ENCODE data around the gene KIF6.

The KIF6 gene

DNA sequence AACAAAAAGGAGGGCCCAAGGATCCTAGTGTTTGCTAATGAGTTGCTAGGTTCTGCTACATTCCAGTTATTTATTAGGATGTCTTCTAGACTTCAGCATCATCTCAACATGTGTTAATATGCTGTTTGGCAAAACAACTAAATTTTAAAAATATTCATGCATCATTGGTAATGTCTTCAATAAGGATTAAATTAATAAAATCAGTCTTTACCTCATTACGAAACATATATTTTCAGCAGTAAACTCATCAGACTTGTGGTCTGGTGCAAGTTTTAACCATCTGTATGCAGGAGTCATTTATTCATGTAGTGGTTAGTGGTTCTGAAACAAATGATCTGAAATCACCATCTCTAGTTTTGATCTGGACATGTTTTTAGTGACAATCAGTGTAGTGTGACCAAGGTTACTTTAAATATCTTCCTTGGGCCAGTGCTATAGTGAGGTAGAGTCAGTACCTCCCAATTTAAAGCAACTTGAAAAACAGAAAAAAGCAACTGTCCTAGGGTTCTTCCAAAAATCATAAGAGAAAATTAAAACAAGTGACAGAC lies 317.7 kb downstream of the KIF6 start:
- DNase-seq, result no peak

- DNase-seq, result no peak
These were observed 320.9 kb downstream of the KIF6 start for GRCh38 chr6:39404312-39404711.

DNA sequence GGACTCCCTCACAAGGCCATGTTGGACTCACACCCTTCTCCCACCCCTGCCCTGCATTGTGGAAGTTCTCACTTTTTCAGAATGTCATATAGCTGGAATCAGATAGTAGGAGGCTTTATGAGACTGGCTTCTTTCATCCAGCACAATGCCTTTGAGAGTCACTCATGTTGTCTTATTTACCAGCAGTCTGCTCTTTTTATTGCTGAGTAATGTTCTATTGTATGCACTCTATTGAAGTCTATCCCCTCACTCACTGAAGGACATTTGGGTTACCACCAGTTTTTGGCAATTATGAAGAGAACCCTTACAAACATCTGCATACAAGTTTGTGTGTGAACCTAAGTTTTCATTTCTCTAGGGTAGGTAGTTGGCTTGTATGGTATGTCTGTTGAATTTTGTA lies 321.9 kb downstream of the KIF6 start:
- no peak for DNase-seq

DNA sequence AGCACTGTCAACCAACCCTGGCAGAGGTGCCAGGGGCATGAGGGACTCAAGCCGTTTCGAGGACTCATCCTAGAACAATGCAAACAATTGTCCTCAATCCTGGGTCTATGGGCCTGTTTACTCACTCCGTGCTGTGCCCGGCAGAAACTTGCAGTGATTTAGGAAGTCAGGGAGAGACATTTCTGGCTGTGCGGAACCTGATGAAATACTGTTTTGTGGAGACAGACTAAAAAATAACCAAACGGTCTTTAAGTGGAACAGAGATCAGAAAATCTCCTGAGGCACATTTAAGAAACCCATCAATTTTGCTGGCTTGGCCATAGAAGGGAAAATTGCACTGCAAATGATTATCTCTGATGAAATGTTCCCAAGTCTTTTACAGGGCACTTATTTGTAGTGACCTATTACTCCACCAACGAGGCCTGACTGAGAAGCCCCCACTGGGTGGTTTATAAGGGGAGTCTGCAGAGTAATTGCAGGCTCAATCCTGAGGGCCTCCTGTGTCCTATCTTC lies 322.9 kb downstream of the KIF6 start:
- no peak for DNase-seq

DNA sequence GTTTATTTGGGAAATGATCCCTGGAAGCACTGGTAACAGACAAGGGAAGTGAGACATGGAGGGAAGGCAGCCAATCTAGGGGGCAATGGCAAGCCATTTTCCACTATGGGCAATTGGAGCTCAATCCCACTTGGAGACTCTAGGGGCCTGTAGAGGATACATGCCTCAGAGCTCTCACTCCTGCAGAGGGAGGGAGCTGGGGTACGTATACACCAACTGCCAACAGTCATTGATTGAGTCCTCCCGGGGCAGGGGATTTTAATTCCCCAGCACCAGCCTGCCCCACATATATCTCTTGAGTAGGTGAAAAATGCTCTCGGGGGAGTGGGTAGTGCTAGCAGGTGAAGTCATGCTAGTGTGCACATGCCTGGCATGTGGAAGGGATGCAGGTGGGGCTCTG lies 323.8 kb downstream of the KIF6 start:
- no peak for DNase-seq

DNA sequence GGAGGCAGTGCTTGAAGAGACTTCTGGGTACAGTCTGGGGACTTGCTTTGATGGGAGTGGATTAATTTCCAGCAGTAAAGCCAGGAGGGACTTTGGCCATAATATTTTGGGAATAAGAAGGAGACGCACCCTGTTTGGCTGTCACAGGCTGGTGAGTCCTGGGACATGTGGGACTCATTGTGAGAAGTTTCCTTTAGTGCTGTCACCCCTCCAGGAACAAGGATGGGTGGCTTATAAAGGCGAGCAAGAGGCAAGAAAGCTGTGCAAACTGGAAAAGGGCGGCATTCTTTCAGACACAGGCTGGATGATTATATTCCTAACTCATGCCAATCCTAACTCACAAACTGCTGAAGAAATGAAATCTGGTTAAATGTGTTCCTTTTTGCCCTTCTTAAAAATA lies 325.2 kb downstream of the KIF6 start:
- DNase-seq, result no peak

- no peak for DNase-seq
These were observed 328.4 kb downstream of the KIF6 start for GRCh38 chr6:39396854-39397253.

- DNase-seq, result no peak
These were observed 332.1 kb downstream of the KIF6 start for GRCh38 chr6:39393075-39393474.

GRCh38 chr6:39391182-39391581 lies 334.0 kb downstream of the KIF6 start:
- DNase-seq, result no peak

- no peak for DNase-seq
These were observed 335.8 kb downstream of the KIF6 start for GRCh38 chr6:39389484-39389767.

GRCh38 chr6:39388606-39389483 lies 336.4 kb downstream of the KIF6 start:
- DNase-seq, result no peak

DNA sequence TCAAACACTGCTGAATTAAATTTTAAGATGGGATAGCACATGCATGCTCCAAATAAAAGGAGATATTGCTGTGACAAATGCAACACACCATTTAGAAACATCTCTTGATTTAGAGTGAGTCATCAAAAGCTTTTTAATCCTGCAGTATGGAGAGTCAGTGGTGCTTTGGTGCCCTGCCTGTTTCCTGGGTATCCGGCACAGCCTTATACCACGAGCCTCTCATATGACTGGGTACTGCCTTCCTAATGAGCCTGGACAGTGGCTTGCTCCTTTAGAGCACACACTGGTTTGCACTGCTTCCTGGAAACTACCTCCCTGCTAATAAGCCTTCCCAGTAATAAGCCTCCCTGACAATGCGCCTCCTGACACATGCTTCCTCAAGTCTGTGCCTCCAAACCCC lies 337.4 kb downstream of the KIF6 start:
- DNase-seq, result no peak

DNA sequence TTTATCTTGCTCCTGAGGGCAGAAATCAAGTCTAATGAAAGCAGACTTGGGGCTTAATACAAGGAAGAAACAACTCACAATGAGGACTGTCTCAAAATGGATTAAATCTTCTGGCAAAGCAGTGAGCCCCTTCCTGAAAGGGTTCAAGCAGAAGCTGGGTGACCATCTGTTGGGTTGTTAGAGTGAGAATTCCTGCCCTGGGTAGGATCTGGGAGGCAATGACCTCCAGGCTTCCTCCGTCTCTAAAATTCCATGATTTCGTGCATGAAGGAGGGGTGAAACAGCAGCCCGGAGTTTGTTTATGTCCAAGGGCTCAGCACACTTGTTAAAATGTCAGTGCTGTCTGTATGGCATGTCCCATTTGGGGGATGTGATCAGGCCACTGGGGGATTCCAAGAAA lies 338.7 kb downstream of the KIF6 start:
- DNase-seq, result no peak

GRCh38 chr6:39381550-39382140 lies 343.6 kb downstream of the KIF6 start:
- no peak for DNase-seq

DNA sequence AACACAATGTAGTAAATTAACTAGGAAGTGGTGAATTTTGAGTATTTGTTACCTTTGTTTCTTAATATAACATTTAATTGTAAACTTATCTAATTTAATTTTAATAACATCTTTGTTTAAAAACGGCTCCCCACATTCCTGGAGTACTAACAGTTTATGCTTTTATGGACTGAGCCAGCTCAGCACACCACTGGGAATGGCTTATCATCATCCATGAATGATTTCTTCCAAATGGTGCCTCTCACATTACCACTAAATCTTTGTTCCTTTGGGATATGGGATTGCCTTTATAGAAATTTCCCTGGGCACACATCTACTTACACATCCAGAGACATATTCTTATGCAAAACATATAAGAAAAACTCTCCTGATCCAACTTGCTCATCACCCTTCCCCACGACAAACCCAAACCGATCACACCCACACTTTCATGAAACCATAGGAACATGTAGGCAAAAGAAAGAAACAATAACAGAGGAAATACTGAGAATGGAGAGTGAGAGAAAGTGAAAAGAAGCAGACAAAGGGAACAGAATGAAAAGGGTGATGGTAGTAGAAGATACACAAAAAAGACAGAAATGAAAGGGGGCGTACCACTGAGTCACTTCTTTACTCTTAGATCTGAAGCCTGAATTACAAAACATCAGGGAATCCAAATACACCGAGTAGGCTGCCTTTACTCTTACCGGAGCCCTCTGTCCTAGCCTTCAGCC lies 344.2 kb downstream of the KIF6 start:
- DNase-seq, result no peak

- no peak for DNase-seq
These were observed 346.2 kb downstream of the KIF6 start for GRCh38 chr6:39378960-39379425.

DNA sequence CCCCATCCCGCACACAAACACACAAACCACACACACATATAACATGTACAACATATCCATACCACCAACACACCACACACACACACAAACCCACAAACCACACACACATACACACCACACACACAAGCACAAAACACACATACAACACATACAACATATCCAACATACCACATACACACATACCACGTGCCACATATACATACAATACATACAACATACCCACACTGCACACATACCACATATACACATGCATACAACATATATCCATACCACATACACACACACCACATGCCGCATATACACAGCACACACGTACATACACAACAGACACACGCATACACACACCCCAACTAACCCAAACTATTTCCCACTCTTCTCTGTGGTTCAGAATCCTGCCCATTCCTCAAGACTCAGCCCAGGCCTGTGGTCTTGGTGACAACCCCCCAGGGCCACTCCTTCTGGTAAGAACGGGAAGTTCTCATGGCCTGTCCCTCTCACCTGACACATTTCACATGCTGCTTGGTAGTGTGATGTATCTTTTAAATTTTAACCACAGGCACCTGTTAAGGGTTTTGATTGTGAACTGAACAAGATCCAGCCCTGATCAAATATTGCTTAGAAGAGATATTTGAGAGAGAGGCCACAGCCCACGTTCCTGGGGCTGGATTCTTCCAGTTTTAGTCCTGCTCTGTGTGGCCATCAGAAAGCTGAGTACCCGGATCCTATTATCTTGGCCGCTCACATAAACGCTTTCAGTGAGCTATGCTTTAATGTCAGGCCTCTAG lies 346.8 kb downstream of the KIF6 start:
- DNase-seq, result no peak

DNA sequence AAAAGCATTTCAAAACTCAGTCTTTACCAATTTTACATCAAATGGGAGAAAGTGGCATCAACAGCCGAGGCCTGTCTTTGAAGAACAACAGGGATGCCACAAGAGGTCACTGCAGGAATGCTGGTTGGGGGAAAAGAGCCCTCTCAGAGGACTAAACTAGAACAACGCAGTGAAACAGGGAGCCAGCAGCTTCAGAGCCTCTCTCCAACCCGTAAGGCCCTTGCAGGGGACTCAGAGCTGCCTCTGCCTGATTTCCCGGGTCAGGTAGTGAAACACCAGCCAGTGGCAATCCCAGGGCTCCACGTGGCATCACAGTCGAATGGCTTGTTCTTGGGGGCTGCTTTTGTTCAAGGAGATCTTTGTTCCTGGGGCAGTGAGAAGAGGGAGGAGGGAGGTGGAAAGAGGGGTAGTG lies 347.7 kb downstream of the KIF6 start:
- DNase-seq, result no peak

DNA sequence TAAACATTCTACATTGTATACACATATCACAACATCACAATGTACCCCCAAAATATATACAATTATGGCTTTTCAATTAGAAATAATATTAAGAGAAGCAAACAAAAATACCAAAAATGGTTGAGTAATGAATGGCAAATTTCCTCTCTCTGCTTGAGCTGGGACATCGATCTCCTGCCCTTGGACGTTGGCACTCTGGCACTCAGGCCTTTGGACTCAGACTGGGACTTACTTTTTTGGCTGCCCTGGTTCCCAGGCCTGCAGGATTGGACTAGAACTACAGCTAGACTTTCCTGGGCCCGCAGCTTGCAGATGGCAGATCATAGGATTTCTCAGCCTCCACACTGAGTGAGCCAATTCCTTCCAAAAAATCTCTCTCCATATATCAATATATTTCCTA lies 349.8 kb downstream of the KIF6 start:
- no peak for DNase-seq

DNA sequence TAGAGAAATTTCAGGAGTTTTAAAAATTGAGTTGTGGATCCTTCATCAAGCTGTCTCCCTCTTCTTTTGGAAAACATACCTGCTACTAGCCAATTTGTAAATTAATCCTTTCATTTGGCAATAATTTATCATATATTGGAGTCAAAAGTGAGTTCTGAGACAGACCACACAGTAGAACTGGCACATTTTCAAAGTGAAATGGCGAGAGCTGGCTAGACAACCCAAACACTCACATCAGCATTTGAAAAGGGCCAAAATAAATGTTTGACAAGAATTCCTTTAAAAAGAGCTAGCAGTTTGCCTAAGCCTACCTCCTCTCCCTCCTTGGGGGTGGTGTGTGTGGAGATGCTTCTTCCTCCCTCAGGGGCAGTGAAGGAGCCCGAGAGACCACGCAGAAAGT lies 354.8 kb downstream of the KIF6 start:
- no peak for DNase-seq

- DNase-seq, result no peak
These were observed 355.2 kb downstream of the KIF6 start for GRCh38 chr6:39369987-39370386.

- DNase-seq, result no peak
These were observed 357.5 kb downstream of the KIF6 start for GRCh38 chr6:39367700-39368099.

All from CD4-positive, alpha-beta T cell treated with Interleukin-12 subunit alpha and Interleukin-12 subunit beta, for 1 hour (primary cell).